Measurements from ENCODE around the gene SLC38A8.
A peak's percentile ranks its signal among the peaks of the same experiment; 100 is the strongest.

The SLC38A8 gene

GRCh38 chr16:84068041-84068440 lies 25.4 kb upstream of the SLC38A8 start:
- DNase-seq = no peak

GRCh38 chr16:84067640-84068039 lies 25.0 kb upstream of the SLC38A8 start:
- DNase-seq = no peak

- peak; percentile 56 for DNase-seq
These were observed 23.0 kb upstream of the SLC38A8 start for GRCh38 chr16:84065536-84066132.

- no peak for DNase-seq
These were observed 21.4 kb upstream of the SLC38A8 start for GRCh38 chr16:84063980-84064379.

GRCh38 chr16:84062734-84063640 lies 20.4 kb upstream of the SLC38A8 start:
- DNase-seq = peak; percentile 85

- no peak for DNase-seq
These were observed 18.7 kb upstream of the SLC38A8 start for GRCh38 chr16:84061236-84061819.

GRCh38 chr16:84059946-84060901 lies 17.6 kb upstream of the SLC38A8 start:
- DNase-seq = no peak

GRCh38 chr16:84059111-84059510 lies 16.5 kb upstream of the SLC38A8 start:
- no peak for DNase-seq

GRCh38 chr16:84058664-84059063 lies 16.1 kb upstream of the SLC38A8 start:
- DNase-seq = no peak

- DNase-seq = no peak
These were observed 15.6 kb upstream of the SLC38A8 start for GRCh38 chr16:84058211-84058610.

GRCh38 chr16:84056933-84057332 lies 14.3 kb upstream of the SLC38A8 start:
- DNase-seq = no peak

GRCh38 chr16:84055801-84056634 lies 13.4 kb upstream of the SLC38A8 start:
- no peak for DNase-seq

GRCh38 chr16:84055366-84055765 lies 12.8 kb upstream of the SLC38A8 start:
- peak; percentile 49 for DNase-seq

GRCh38 chr16:84054916-84055315 lies 12.3 kb upstream of the SLC38A8 start:
- DNase-seq = no peak

GRCh38 chr16:84054271-84054670 lies 11.7 kb upstream of the SLC38A8 start:
- DNase-seq = no peak

- no peak for DNase-seq
These were observed 10.6 kb upstream of the SLC38A8 start for GRCh38 chr16:84053237-84053636.

- DNase-seq = no peak
These were observed 9.6 kb upstream of the SLC38A8 start for GRCh38 chr16:84052071-84052622.

- no peak for DNase-seq
These were observed 7.7 kb upstream of the SLC38A8 start for GRCh38 chr16:84050316-84050715.

GRCh38 chr16:84049403-84050060 lies 6.9 kb upstream of the SLC38A8 start:
- DNase-seq = no peak

GRCh38 chr16:84048871-84049270 lies 6.3 kb upstream of the SLC38A8 start:
- DNase-seq = no peak

- no peak for DNase-seq
These were observed 5.7 kb upstream of the SLC38A8 start for GRCh38 chr16:84048270-84048669.
